Retinal pigment epithelial cell (primary cell): Measurements from ENCODE around the gene RARRES1.

ENCODE experiments used
- DNase-seq: peaks from one replicate; pipeline ENCODE4 v3.0.0-alpha.2; 2010; ENCODE audit warnings: low read depth
- H3K4me3 ChIP-seq: 2 replicates; pipeline ENCODE4 v1.5.1; 2011; ENCODE audit warnings: mild to moderate bottlenecking, low read length, control low read depth, moderate library complexity
- TF ChIP-seq, protein P1 (sequence below): conservative IDR thresholded peaks from 2 replicates; pipeline ENCODE4 v1.5.1; 2011; ENCODE audit warnings: low read depth, low read length, control low read depth, inconsistent platforms

The RARRES1 gene

DNA sequence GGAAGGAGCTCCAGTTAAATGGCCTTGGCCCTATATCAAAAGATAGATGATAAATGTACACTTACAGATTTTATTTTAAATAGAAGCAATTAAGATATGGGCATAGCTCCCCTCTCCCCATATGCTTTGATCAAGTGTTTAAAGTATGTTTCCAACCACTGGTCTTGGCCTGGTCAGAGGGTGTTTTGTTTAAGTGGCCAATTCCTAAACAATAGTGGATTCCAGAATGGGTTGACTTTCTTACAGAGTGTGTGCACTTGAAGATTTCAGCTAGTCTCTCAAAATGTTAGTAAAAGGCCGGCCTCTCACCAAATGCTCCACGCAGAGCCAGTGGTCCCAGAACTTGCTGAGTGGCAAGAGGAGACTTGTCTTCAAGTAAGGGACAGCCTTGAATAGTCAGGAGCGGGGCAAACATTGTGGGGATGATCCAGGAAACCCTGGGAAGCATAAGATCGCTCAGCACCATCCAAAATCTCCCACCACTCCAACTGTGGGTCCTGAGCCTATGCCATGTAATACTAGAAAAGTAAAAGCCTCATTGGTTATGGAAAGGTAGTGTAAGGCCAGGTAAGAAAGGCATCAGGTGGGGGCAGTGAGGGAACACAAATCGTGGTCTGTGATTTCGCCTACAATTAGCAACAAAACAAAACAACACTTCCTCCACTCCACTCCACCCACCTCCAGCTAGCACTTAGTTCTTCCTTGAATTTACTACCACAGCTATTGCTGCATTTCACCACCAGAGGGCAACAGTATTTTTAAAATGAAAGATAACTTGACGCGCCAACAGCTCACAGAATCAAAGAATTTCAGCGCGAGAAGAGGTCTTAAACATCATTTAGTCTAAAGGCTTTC lies 4.8 kb downstream of the RARRES1 start:
- DNase-seq: no peak
- TF ChIP-seq, protein P1, sequence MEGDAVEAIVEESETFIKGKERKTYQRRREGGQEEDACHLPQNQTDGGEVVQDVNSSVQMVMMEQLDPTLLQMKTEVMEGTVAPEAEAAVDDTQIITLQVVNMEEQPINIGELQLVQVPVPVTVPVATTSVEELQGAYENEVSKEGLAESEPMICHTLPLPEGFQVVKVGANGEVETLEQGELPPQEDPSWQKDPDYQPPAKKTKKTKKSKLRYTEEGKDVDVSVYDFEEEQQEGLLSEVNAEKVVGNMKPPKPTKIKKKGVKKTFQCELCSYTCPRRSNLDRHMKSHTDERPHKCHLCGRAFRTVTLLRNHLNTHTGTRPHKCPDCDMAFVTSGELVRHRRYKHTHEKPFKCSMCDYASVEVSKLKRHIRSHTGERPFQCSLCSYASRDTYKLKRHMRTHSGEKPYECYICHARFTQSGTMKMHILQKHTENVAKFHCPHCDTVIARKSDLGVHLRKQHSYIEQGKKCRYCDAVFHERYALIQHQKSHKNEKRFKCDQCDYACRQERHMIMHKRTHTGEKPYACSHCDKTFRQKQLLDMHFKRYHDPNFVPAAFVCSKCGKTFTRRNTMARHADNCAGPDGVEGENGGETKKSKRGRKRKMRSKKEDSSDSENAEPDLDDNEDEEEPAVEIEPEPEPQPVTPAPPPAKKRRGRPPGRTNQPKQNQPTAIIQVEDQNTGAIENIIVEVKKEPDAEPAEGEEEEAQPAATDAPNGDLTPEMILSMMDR: peak; percentile 82
- no peak overlapping the region for H3K4me3 ChIP-seq

DNA sequence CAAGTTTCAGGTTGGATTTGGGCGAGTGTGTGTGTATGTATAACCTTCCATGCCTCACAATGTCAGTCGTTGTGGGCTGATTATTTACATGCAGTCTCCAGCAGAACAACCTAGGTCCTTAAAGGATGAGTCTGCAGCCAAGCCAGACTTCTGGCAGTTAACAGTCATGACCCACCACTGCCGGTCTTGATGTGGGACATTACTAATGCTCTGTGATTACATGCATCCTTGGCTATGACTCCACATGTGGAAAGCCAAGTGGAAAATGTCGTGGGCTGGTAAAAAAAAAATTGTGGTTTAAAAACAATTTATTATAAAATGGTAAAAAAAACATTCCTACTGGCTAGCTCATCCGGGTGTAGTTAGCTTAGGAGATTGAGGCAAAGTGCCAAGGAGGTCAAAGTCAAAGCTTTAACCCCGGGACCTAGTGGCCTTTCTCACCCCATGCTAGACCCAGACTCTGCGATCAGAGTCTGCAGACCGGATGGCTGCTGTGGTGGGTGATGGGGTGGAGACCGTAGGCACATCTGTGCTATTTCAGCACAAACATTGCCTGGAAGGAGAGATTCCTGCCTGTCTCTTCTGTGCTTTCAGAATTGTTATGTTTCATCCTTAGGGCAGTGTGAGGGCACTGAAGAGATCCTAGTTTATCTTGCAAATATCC lies 6.8 kb downstream of the RARRES1 start:
- no peak overlapping the region for H3K4me3 ChIP-seq
- DNase-seq: no peak
- TF ChIP-seq, protein P1: no peak

DNA sequence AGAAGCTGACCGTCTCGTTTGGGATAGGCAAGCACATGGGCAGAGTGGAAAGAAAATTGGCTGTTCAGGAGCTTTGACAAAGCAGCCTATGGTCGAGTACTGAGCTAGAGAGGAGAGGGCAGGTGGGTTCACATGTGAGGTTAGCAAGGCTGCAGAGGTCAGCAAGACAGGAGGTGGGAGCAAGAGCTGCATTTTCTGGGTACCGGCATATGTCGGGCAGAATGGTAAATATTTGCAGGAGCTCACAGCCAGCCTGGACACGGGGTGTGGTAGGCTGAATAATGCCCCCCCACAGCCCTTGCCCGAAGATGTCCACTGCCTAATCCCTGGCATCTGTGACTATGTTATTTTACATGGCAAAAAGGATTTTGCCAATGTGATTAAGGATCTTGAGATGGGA lies 8.3 kb downstream of the RARRES1 start:
- no peak overlapping the region for H3K4me3 ChIP-seq
- TF ChIP-seq, protein P1: no peak
- DNase-seq: no peak

DNA sequence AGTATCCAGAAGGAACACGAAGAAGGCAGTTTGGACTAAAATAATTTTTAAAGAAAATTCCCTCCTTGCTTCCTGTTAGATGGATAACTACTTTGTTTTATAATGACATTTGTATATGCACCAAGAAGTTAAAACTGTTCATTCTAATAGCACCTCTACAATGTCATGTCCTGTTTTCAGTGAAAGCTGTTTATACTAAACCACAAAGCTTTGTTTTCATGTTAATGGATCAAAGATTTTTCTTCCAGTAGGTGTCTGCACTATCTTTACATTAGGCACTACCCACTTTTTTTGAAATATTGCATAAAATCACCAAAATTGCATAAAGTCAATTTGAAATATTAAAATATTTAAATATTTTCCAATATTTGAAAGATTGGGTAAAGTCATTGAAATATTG lies 10.1 kb downstream of the RARRES1 start:
- no peak for DNase-seq
- H3K4me3 ChIP-seq: no peak overlapping the region

DNA sequence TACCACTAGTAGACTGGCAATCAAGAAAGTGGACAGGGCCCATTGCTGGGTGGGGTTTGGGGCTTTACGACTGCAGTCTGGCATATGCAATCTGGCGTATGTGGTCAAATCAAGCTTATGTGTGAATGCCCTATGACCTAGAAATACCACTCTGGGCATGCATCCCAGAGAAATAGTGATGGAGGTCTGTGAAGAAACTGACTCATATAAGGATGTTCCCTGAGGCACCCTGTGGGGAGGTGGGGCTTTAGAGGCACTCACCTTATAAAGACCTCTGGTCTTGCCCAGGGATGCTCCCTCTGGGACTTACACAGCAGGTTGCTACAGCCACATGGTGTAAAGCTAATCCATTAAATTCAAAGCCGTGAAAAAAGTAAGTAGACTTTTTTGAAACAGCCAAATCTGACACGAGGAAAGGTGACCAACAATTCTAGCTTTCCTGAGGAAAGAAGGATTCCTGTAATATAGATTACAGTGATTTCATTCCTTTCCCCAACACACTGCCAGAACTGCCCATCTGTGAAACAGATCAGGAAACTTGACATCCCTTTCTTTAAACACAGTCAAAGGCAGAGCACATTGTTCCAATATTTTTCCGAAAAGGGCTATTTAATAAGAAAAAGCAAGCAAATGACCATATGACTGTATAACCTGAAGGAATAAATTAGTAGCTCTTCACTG lies 13.6 kb downstream of the RARRES1 start:
- DNase-seq: peak; percentile 95
- no peak overlapping the region for H3K4me3 ChIP-seq
- TF ChIP-seq, protein P1: no peak

More for the DNA sequence above, 10.1 kb downstream of the RARRES1 start:
- TF ChIP-seq, protein P1: no peak

DNA sequence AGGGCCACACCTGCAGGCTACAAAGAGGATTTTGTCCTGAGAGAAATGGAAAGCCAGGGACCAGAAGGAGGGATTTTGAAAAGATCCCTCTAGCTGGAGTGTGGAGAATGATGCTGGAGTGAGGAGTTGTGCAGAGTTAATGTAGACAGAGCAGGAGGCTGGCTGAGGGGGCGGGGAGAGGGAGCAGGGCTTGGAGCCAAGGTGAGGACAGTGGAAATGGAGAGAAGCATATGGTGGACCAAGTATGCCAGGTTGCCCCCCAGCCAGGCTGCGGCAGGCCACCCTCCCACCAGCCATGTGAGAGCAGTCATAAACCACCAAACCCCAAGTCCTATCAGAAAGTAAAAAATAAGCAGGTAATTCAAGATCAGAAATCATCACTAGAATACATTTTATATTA lies 14.7 kb downstream of the RARRES1 start:
- no peak for DNase-seq
- TF ChIP-seq, protein P1: no peak

More for the DNA sequence above, 14.7 kb downstream of the RARRES1 start:
- no peak overlapping the region for H3K4me3 ChIP-seq
